HL-60/S4 treated with retinoic acid at 250 ng/mL for 4 days and 3 days (cell line): ENCODE measurements around the gene TCTN2.

Experiments used
- in situ Hi-C: fragments of 300-500 bp; cut with MboI; formaldehyde crosslinking; loops from 2 replicates; pipeline ENCODE4 v1.7.0; 2022; ENCODE audit warnings: low sequenced_read_pairs

Gene TCTN2

GRCh38 chr12:123683964-123684363, 13.1 kb downstream of the TCTN2 start:
- in situ Hi-C loops = no loop called here

- in situ Hi-C loops = no loop called here
Observed at GRCh38 chr12:123686636-123687190, 15.8 kb downstream of the TCTN2 start.

DNA sequence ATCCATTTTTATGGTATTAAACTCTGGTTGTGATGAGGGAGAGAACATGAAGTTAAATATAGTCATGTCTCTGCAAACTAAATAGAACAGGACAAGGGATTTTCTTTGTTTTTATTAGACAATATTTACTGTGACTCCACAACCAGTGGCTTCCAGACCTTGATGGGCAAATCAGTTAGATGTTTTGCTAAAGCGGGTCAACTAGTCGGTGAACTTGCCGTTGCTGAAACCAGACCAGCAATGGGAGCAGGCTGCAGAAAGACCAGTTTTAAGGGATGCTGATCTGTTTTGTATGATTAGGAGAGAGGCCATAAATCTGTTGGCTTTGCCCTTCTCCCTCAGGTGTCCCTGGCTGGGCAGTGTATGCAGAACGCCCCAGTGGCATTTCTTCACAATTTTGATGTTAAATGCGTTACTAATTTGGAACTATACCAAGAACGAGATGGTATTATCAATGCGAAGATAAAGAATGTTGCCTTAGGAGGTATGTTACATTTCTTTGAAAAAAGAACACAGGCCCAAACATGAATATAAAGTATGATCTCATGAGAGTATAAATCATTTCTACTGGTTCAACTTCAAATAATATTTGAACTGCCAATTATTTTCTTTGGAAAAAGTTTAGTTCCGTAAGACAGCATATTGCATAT, 19.4 kb downstream of the TCTN2 start:
- in situ Hi-C loops = no loop called here

- in situ Hi-C loops = no loop called here
Observed at GRCh38 chr12:123696207-123696606, 25.3 kb downstream of the TCTN2 start.

DNA sequence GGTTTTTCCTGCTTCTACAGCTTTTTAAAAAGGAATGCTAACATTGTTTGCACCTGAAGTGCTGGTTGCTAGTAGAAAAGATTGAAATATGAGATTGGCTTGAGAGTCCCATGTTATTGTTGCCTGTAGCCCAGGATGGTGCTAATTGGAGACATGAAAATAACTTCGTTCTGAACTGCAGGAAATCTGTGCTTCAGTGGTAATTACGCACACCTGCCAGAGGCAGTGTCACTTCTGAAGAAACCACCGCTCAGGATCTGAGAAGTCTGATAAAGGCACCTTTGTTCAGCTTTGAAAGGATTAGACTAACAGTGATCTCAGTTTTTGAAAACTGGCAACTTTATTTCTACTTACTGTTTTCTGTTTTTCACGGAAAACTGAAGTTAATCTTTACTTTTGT, 25.7 kb downstream of the TCTN2 start:
- in situ Hi-C loops = no loop called here

DNA sequence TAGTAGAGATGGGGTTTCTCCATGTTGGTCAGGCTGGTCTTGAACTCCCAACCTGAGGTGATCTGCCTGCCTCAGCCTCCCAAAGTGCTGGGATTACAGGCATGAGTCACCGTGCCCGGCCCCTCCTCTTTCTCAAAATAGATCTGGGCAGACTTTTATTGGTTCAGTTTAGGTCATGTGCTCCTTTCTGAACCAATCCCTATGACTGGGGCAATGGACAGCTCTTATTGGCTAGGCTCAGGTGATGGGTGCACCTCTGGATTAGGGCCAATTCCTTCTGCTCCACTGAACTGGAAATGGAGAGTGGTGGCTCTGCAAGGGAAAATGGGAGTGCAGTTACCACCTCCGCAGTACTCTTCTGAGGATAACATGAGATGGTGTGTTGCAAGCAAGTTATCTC, 35.0 kb downstream of the TCTN2 start:
- in situ Hi-C loops = no loop called here

- in situ Hi-C loops = no loop called here
Observed at GRCh38 chr12:123707466-123707865, 36.6 kb downstream of the TCTN2 start.

DNA sequence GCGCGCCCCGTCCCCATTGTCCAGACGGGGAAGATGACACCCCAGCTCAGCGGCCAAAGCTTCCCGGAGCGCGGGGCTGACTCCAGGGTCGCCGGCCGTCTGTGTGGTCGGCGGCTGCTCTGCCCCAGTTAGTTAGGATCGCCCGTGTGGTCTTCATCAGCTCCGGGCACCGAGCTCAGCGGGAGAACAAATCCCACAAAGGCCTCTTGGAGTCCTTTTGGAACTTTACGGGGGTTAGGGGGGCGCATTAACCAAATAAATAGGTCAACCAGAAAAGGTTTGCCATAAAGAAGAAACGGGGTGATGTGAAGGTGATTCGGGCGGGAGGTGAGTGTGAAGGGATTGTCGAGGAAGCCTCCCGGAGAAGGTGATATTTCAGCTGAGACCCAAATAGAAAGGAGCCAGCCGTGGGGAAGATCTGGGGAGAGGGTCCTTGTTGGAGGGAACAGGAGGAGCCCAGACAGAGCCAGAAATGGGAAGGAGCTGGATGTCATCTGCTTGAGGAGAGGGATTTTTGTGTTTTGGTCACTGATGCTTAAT, 41.9 kb downstream of the TCTN2 start:
- in situ Hi-C loops = no loop called here

GRCh38 chr12:123713398-123713797, 42.5 kb downstream of the TCTN2 start:
- in situ Hi-C loops = no loop called here

- in situ Hi-C loops = no loop called here
Observed at GRCh38 chr12:123713823-123714585, 43.1 kb downstream of the TCTN2 start.

DNA sequence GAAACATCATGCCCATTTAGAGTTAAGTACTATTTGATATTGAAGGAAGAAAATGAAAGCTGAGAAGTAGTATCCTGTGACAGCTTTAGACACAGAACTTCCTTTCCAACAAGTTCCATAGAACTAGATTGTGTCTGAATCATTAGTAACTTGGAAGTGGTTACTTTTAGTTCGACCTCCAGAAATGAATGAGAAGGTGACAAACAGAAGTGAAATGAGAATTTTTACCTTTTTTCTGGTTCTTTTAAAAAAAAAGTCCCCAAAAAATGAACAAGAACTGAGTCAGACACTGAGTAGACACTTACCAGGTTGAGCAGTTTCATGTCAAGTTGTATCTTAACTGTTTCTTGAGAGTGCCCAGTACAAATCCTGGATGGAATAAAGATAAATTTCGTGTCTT, 44.3 kb downstream of the TCTN2 start:
- in situ Hi-C loops = no loop called here

GRCh38 chr12:123717350-123717749, 46.4 kb downstream of the TCTN2 start:
- in situ Hi-C loops = no loop called here

DNA sequence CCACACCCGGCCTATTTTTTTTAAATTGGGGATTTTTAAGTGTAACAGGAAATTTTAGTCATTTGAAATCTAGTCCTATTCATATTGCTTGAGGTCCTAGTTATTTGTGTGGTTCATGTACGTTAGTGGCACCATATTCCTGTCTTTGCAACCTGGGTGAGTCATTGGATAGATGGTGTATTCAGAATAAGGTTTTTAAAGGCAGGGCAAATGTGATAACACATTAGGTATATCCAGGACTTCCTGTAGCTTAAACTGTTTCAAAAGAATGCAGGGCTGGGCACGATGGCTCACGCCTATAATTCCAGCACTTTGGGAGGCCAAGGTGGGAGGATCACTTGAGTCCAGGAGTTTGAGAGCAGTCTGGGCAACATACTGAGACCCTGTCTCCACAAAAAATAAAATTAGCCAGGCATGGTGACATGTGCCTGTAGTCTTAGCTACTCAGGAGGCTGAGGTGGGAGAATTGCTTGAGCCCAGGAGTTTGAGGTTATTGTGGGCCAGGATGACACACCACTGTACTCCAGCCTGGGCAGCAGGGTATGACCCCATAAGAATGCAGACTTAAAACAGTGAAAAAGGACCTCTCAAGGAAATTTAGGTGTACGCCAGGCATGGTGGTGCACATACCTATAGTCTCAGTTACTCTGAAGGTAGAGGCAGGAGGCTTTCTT, 49.4 kb downstream of the TCTN2 start:
- in situ Hi-C loops = no loop called here

DNA sequence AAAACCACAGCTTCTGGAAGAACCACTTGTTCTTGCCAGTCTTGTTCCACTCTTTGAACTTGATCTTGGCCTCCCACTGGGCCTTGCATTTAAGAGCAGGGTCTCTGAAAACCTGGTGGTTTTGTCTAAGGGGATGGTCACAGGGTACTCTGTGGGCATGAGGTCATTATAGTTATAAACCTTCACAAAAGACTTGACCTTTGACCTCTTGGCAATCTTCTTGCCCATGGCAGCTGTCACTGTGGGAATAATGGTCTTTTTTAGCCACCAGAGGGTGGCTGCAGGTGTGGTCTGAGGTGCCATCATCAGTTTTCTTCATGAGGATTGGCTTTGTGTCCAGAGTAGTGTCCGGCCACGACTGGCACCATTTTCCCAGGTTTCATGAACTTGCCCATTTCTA, 50.3 kb downstream of the TCTN2 start:
- in situ Hi-C loops = no loop called here

GRCh38 chr12:123723011-123723410, 52.1 kb downstream of the TCTN2 start:
- in situ Hi-C loops = no loop called here

DNA sequence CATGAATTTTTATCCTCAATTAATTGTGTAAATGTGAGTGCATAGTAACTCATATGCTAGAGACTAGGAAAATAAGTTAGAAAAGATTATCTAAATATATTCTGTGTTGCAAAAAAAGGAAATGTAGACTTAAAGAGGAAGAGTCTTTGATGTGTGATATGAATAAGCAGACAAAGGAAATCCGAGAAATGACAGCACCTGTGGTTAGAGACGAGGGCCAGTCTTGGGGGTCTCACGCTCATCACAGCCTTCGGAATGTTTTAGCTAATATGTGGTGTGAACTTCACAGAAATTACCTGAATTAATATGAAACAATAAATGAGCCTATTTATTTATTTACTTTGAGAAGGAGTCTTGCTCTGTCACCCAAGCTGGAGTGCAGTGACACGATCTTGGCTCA, 52.9 kb downstream of the TCTN2 start:
- in situ Hi-C loops = no loop called here

DNA sequence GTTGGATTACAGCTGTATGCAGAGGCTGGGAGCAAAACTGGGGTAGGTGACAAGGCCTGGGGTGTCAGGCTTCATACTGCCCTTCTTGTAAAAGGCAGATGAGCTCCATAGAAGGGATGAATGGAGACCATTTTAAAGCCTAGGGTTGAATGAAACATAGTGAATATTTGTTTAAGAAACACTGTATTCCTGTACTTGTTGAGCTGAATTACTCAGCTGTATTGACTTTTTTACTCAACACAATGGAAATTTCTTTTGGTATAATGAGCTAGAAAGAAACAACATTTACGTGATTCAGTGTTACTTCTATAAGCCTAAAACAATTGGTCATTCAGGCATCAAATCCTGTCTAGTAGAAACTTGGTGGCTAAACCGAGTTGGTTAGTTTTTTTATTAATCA, 55.3 kb downstream of the TCTN2 start:
- in situ Hi-C loops = no loop called here

- in situ Hi-C loops = no loop called here
Observed at GRCh38 chr12:123726962-123727361, 56.0 kb downstream of the TCTN2 start.

DNA sequence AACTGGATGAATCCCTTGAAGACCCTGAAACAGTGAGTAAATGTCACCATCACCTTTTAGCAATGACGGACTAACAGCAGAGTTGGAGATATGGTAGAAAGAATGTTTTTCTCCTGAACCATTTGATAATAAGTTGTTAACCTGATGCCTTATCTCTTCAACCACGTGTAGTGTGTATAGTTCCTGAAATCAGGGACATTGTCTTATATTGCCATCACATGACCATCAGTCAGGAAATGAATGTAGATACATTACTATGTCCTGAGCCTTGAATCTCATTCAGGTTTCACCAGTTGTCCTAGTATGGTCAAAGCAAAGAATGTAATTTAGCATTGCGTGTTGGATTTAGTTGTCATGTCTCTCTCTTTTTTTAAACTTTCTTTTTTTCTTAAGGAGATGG, 57.0 kb downstream of the TCTN2 start:
- in situ Hi-C loops = no loop called here

DNA sequence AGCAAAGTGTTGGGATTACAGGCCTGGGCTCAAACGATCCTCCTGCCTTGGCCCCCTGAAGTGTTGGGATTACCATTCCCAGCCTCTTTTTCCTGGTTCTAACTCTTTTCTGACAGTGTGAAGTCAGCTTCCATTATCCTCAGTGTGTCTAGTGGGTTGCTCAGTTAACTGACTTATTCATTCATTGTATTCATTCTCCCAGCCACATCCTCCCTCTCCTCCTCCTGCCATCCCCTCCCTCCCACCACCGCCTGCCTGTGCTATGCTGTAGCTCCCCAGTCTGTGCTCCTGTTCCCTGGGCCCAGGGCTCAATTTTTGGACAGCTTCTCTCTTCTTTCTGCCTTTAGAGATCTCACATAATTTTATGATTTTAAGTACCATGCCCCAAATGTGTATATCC, 60.7 kb downstream of the TCTN2 start:
- in situ Hi-C loops = no loop called here

DNA sequence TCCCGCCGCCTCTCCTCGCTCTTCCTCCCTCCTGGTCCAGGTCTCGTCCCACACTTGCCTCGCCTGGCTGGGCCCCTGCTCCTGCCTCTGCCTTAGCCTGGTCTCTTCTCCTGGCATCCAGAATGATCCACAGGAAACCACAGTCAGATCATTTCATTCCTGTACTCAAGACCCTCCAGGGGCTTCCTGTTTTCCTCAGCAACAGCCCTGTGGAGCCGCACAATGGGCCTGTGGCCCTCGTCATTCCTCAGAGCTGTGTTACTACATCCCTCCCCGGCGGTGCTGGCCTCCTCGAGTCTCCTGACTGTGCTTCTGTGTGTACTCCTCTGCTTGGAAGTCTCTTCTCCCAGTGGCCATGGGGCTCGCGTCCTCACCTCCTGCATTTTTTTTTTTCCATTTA, 61.3 kb downstream of the TCTN2 start:
- in situ Hi-C loops = no loop called here

GRCh38 chr12:123733229-123733628, 62.3 kb downstream of the TCTN2 start:
- in situ Hi-C loops = no loop called here
